RPMI8226 (cell line): ENCODE measurements around the gene CDC6.
A peak's percentile ranks its signal among the peaks of the same experiment; 100 is the strongest.

Experiments
- DNase-seq: peaks from one replicate; pipeline ENCODE4 v3.0.0-alpha.2; 2015

Gene CDC6

DNA sequence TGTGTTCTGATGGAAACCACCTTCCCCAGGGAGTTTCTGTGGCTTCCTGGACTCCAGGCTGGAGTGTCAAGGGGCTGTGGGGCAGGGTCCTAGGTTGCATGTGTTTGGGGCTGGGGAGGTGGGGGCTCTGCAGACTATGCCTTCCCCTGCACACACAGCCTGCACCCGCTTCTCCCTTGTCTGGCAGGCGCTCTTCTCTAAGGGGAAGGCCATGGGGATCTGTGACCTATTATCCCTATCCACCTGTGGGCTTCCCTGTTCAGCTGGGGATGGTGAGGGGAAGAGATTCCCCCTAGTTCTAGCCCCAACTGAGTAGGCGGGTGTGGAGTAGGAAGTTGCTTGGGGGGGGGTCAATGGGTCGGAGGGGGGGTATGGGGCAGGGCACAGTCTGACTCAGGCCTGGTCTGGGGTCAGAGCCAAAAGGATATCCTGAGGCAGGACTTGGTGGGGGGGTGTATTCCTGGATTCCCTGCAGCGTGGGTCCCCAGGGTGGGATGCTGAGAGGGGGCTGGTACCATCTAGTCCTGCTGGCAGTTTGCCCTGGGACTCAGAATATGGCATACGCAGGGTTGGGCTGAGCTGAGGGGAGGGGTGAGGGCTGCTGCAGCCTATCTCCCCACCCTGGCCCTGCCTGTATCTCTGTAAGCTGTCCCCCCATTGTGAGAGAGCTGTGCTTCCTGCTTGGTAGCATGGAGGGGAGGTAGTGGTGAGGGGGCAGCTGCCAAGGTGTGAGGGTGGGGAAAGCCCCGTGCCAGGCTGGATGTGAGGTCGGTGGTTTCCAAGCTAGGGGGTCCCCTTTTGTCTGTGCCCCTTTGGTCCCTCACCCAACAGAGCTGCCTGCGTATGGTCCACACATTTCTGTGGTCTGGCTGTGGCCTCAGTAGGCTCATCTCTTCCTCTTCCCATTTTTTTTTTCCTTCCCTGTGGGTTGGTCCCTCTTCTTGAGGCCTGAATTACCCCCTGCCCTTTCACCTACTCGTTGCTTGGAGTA lies 36.0 kb downstream of the CDC6 start:
- peak; percentile 55 for DNase-seq

- DNase-seq, result peak; percentile 5
These were observed 37.7 kb downstream of the CDC6 start for GRCh38 chr17:40325156-40326013.

DNA sequence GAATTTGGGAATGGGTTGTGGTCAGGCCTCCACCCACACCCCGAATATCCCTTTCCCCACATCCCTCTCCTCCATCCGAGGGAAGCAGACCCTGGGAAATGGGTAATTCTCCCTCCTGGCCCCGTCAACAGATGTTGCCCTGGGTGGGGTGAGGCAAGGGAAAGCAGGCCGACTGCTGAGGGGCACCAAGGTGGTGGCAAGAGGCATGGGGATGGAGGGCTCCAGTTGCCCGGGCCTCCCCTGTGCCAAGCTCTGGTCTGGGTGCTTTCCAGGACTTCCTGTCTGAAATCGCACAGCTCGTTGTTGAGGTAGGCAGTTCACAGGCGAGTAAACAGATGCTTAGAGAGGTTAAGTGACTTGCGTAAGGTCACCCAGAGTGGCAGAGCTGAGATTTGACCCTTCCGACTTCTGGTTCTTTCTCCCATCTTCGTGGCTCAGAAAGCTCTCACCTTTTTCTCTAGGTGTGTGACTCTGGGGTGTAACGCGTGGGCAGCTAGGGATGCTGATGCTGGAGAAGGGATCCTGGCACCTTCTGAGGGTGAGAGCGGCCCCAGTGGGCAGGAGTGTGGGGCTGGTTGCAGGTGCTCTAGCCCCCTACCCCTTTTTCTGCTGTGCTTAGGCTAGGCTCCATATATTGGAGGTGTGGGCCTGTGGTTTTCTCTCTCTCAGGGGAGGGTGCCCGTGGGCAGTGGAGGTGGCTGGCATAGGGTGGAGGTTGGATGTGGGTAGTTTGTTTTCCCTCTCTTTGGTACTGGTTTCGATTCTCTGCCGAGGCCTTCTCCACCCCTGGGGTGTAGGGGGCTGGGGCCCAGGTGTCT lies 38.5 kb downstream of the CDC6 start:
- peak; percentile 88 for DNase-seq

GRCh38 chr17:40326832-40327199 lies 39.1 kb downstream of the CDC6 start:
- no peak for DNase-seq

GRCh38 chr17:40327244-40327729 lies 39.6 kb downstream of the CDC6 start:
- DNase-seq, result no peak

- DNase-seq, result no peak
These were observed 40.2 kb downstream of the CDC6 start for GRCh38 chr17:40327735-40328385.

- DNase-seq, result no peak
These were observed 40.7 kb downstream of the CDC6 start for GRCh38 chr17:40328386-40328766.

DNA sequence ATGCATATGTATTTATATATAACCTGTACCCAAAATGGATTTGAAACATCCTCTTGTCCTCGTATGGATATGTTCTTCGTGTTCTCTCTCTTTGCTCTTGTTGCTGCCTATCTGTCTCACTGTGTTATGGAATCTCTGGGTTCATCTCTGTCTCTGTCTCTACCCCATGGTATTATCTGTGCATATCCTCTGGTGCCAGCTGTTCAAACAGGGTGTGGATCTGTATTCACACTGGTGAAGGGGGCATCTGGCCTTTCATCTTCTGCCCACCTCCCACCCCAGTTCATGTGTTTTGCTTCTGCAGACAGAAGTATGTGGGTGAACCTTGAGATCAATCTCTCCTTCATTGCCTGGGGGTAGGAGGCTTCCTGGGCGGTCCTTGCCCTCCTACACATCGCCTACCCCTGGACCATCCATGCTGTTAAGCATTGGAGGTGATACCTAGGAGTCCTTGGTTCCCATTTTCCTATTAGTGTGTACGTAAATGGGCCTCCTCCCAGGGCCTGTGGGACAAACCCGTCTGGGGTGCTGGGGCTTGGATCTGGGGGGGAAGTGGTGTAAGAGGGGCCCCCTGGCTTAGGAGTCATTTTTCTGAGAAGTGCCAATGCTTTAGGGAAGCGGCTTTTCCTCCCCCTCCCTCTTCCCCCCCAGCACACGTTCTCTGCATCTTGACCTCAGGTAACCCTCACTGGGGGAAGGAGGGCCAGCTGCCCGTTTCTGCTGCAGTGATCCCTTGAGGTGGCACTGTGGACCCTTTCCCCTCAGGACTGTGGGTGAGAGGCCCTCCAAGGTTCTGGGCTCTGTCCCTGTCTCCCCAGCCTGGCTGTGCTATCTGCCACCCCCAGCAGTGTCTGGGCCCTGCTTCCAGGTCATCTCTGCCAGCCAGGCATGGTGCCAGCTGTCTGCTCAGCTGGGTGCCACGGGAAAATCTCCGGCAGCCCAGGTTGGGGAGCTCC lies 42.4 kb downstream of the CDC6 start:
- DNase-seq, result peak; percentile 32

DNA sequence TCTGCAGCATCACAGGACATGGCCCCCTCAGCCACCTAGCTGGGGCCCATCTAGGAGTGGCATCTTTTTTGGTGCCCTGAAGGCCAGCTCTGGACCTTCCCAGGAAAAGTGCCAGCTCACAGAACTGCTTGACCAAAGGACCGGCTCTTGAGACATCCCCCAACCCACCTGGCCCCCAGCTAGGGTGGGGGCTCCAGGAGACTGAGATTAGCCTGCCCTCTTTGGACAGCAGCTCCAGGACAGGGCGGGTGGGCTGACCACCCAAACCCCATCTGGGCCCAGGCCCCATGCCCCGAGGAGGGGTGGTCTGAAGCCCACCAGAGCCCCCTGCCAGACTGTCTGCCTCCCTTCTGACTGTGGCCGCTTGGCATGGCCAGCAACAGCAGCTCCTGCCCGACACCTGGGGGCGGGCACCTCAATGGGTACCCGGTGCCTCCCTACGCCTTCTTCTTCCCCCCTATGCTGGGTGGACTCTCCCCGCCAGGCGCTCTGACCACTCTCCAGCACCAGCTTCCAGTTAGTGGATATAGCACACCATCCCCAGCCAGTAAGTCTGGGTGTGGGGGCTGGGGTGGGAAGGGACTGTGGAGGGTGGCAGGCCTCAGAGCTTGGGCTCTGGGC lies 43.3 kb downstream of the CDC6 start:
- no peak for DNase-seq

GRCh38 chr17:40331743-40332641 lies 44.3 kb downstream of the CDC6 start:
- no peak for DNase-seq

GRCh38 chr17:40333781-40334448 lies 46.2 kb downstream of the CDC6 start:
- no peak for DNase-seq

DNA sequence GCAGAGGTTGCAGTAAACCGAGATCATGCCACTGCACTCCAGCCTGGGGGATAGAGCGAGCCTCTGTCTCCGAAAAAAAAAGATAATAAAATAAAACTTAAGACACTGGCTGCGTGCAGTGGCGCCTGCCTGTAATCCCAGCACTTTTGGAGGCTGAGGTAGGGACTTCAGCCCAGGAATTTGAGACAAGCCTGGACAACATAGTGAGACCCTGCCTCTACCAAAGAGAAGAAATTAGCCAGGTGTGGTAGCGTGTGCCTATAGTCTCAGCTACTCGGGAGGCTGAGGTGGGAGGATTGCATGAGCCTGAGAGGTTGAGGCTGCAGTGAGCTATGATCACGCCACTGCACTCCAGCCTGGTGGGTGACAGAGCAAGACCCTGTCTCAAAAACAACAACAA lies 47.9 kb downstream of the CDC6 start:
- DNase-seq, result no peak

- no peak for DNase-seq
These were observed 49.7 kb downstream of the CDC6 start for GRCh38 chr17:40337351-40337750.

DNA sequence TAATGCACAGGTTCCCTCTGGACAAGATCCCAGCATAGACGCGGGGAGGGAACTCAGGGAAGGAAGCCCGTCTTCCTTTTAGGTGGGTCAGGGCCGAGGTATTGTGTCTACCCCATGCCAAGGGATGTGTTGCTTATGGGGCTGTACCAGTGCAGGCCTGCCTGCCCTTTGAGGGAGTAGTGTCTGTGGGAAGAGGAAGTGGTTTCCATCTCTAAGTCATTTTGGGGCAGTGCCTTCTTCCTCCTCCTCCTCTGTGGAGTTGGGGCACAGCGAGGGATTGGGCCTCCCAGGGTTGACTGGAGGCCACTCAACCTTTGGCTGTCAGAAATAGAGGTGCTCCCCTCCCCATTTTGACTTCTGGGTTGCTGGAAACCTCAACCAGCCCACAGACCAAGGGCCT lies 50.4 kb downstream of the CDC6 start:
- no peak for DNase-seq

DNA sequence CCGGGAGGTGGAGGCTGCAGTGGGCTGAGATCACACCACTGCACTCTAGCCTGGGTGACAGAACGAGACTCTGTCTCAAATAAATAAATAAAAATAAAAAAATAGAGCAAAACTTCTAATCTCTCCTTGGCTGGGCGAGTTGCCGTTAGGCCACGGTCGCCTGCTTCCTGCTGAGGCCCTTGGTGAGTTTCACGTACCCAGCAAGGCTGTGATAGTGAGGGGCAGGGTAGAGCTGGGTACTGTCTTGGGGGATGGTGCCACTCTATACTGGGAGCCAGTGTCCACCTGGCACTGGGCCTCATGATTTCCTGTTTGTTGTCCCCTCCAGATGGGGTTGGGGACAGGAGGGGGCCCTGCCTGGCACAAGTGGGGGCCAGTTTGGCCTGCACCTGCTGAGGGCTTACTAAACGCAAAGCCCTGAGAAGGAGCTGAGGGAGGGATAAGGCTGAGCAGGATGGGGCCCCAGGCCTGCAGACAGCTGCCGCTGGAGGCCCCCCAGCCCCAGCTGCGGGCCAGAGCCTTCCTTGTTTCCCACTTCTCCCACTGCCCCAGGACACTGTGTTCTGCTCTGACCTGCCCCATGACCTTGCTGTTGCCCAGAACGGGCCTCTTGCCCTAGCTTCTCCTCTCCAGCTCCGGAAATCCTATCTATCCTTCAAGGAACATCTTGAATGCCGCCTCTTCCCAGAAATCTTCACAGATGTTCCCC lies 51.4 kb downstream of the CDC6 start:
- DNase-seq, result no peak

- DNase-seq, result no peak
These were observed 52.6 kb downstream of the CDC6 start for GRCh38 chr17:40340327-40340726.

DNA sequence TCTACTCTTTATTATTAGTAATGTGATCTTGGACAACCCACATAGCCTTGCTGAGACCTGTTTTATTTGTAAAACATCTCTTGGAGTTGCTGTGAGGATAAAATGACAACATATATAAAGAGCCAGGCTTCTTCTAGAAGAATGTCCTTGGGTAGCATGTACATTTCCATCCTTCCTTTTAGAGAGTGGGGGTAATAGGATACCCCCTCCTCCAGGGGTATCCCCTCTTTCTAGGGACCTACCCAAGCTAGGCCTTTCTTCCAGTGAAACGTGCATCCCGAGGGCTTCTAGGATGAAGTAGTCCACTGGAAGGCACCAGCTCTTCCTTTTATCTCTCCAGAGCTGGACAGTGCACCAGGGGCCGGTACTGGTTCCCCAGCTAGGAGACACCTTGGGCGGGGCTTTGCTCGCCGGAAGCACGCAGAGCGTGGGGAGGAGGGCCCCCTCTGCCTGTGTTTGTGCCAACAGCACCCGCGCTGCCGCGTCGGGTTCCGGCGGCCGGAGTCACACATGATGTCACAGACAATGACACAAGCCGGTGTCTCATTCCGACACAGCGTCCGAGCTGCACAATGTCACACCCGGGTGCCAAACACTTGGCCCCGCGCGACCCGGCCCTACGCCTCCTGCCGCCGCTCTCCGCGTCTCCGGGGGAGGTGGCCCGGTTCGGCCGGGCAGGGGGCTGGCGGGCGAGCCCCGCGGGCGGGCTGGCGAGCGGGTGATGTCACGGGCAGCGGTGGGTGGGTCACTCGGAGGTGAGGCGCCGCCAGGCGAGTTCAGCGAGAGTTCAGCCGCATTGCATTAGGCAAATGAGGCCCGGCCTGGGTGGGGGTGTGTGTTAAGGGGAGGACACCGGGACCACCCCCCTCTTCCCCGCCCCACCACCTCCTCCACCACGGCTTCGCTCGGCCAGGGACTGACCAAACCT lies 53.5 kb downstream of the CDC6 start:
- no peak for DNase-seq
